Spinal cord (tissue), 10 donors: ENCODE measurements around the gene HSPBP1. TPM values are rescaled to one million over a fixed set of nuclear protein-coding genes. Genes with fewer than 3 reads are reported as not detected.

Experiments used
- DNase-seq, 6 donors: peaks; one replicate each; pipeline versions ENCODE4 v3.0.0 to v3.0.0-alpha.2; 2013 to 2015; ENCODE audit warnings: low spot score in 6 of 6, low read depth in 4 of 6
- H3K27ac ChIP-seq: one replicate; pipeline ENCODE4 v1.5.1; 2013; ENCODE audit warnings: low read depth, low read length, control low read depth
- H3K27me3 ChIP-seq: one replicate; pipeline ENCODE4 v1.6.1; 2013; ENCODE audit warnings: low read length; ENCODE audit not compliant: control insufficient read depth, insufficient read depth
- H3K36me3 ChIP-seq: one replicate; pipeline ENCODE4 v1.6.1; 2013; ENCODE audit warnings: low read length; ENCODE audit not compliant: control insufficient read depth, insufficient read depth
- H3K4me1 ChIP-seq: one replicate; pipeline ENCODE4 v1.6.1; 2013; ENCODE audit warnings: low read length; ENCODE audit not compliant: control insufficient read depth, insufficient read depth
- H3K4me3 ChIP-seq: one replicate; pipeline ENCODE4 v1.5.1; 2013; ENCODE audit warnings: low read depth, low read length, control low read depth
- H3K9me3 ChIP-seq: one replicate; pipeline ENCODE4 v1.6.1; 2013; ENCODE audit warnings: low read length; ENCODE audit not compliant: control insufficient read depth, insufficient read depth
- WGBS: methylation state at CpG from one replicate; pipeline ENCODE4 v1.1.5; 2013; ENCODE audit warnings: missing lambda C conversion rate; ENCODE audit not compliant: insufficient coverage; 5-methylcytosine and 5-hydroxymethylcytosine counted together
- polyA plus RNA-seq, 2 donors: library from polyadenylated mRNA; unstranded; fragments of 120-200 nt; gene quantifications; one replicate each; pipeline ENCODE4 v1.2.1, GENCODE V29; 2013; ENCODE audit not compliant: insufficient read length in 2 of 2
- total RNA-seq, 2 donors: library from RNA; depleted of rRNA in 1 of 2; stranded (reverse); fragments of 120-200 nt in 1 of 2; fragments of >200 nt in 1 of 2; gene quantifications; one replicate each; pipeline versions ENCODE4 v1.2.3 to v1.2.4, GENCODE V29; 2013 to 2014
- donor health status: healthy.

Gene HSPBP1
- total and polyA plus RNA-seq, 4 donors = 19.6 to 71.4 (median 46.1) TPM

DNA sequence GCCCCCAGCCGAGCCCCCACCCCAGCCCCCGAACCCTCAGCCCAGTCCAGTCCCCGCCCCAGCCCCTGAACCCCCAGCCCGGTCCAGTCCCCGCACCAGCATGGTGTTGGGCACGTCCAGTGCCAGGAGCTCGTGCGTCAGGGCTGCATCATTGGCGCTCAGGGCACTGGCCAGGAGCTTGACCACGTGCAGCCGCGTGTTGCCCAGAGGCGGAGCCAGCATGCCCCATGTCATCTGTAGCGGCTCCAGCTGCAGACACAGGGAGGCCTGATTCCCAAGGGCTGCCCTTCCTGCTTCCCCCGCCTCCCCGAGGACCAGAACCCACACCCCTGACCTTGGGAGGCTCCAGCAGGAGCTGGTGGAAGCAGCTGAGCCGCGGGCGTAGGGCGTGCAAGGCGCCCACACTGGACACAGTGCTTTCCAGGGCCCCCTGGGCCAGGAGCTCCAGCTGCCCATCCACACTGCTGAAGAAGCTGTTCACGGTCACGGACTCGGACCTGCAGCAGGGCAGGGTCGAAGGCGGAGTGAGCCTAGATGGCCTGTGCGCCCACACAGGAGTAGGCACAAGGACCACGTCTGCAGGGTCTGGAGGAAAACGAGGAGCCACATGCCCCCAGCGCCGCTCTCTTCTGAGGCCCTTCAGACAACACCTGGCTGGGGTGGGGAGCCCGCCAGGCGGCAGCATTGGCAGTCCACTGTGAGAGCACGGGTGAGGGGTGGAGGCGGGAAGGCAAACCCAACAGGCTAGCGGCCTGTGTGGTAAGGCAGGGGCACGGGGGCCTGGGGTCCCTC is 38.6 kb downstream of the HSPBP1 start:
- Histone ChIP-seq H3K4me3 (no peak overlapping the region), H3K4me1 (no peaks in the 10 kb centered on the region), H3K9me3 (no peaks in the 10 kb centered on the region), H3K27me3 (no peaks in the 10 kb centered on the region), H3K36me3 (peaks cover 100% of the 10 kb centered on the region), H3K27ac (no peak overlapping the region)
- DNase-seq = no peak
- WGBS = 95% methylated on average over 35 of the region's 37 CpGs

DNA sequence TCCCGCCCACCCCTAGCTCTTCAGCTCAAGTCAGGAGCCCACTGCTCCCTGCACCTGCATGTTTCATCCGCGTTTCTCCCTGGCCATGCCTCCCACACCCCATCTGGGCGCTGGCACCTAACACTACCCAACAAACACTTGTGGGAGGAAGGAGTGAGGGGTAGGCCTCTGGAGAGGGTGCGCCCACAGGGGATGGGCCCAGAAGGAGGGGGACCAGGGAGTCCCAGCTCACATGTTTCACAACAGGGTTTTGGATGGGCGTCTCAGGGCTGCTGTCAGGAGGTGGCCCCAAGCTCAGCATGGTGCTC is 39.2 kb downstream of the HSPBP1 start:
- WGBS = 90% methylated on average over 3 of the region's 6 CpGs
- H3K36me3 ChIP-seq = peaks cover 100% of the 10 kb centered on the region
- no peaks in the 10 kb centered on the region for H3K9me3 ChIP-seq
- DNase-seq = no peak
- no peak overlapping the region for H3K27ac ChIP-seq
- no peak overlapping the region for H3K4me3 ChIP-seq
- H3K27me3 ChIP-seq = no peaks in the 10 kb centered on the region
- H3K4me1 ChIP-seq = no peaks in the 10 kb centered on the region

DNA sequence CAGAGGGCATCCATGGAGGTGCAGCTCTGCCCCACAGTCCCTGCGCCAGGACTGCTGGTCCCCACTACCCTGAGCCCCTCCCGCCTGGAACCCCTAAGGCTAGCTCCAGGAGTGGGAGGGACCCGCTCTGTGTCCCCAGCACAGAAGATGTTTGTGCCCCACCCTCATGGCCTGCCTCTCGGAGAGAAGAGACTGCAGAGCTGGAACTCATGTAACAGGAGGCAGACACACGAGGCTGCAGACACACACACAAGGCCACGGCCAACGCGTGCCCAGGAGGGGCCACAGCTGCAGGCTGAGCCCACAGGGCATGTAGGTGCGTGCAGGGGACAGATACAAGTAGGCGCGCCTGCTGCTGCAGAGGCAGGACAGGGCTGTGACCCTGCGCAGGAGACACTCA is 40.9 kb downstream of the HSPBP1 start:
- H3K4me1 ChIP-seq = no peaks in the 10 kb centered on the region
- no peak for DNase-seq
- no peak overlapping the region for H3K4me3 ChIP-seq
- H3K9me3 ChIP-seq = no peaks in the 10 kb centered on the region
- H3K36me3 ChIP-seq = peaks cover 97% of the 10 kb centered on the region
- 99% methylated on average over 11 of the region's 12 CpGs for WGBS
- no peaks in the 10 kb centered on the region for H3K27me3 ChIP-seq
- H3K27ac ChIP-seq = no peak overlapping the region

DNA sequence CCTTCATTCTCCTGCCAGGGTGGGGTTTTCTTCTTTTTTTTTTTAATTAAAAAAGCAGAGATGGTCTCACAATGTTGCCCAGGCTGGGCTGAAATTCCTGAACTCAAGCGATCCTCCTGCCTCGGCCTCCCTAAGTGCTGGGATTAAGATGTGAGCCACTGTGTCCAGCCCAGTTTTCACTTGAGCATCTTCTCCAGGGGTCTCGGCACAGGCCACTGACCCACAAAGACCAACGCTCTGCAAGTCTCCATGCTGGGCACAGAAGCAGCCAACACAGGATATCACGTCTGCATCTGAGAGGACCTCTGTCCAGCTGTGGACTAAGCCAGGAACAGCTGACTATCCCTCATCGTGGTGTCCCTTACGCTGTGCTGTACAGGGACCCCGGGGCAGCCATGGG is 41.9 kb downstream of the HSPBP1 start:
- H3K4me3 ChIP-seq = no peak overlapping the region
- no peak overlapping the region for H3K27ac ChIP-seq
- no peak for DNase-seq
- WGBS = 95% methylated on average over 8 of the region's 8 CpGs
- no peaks in the 10 kb centered on the region for H3K27me3 ChIP-seq
- peaks cover 89% of the 10 kb centered on the region for H3K36me3 ChIP-seq
- no peaks in the 10 kb centered on the region for H3K9me3 ChIP-seq
- no peaks in the 10 kb centered on the region for H3K4me1 ChIP-seq

DNA sequence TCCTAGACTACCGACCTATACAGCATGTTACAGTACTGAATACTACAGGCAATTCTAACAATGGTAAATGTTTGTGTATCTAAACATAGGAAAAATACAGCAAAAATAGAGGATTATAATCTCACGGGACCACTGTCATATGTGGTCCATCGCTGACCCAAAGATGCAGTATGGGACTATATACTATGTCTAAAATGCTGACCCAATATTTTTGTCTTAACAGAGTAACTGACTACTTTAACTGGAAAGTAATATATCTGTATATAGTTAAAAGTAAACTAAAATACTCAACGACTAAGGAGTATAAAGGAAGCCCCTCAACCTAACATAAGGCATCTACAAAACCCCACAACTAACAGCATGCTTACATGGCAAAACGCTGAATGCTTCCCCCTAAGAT is 46.9 kb downstream of the HSPBP1 start:
- no peak overlapping the region for H3K4me3 ChIP-seq
- H3K27ac ChIP-seq = no peak overlapping the region
- peaks cover 85% of the 10 kb centered on the region for H3K36me3 ChIP-seq
- H3K4me1 ChIP-seq = no peaks in the 10 kb centered on the region
- no peak for DNase-seq
- no peaks in the 10 kb centered on the region for H3K9me3 ChIP-seq
- no peaks in the 10 kb centered on the region for H3K27me3 ChIP-seq
- 100% methylated on average over 1 of the region's 5 CpGs for WGBS

DNA sequence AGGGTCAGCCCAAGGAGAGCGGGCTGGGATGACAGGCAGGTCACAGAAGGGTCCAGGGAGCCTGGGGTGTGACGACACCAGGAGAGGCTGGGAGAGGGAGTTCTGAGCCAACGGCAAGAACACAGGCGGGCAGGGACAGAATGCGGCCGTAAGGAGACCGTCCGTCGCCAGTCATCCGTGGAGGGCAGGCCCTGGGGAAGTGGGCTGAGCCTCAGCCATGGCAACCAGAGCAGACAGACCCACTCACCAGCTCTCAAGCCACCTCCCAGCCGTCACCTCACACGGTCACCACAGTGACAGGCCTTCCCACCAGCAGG is 47.7 kb downstream of the HSPBP1 start:
- no peaks in the 10 kb centered on the region for H3K4me1 ChIP-seq
- peaks cover 85% of the 10 kb centered on the region for H3K36me3 ChIP-seq
- H3K27ac ChIP-seq = no peak overlapping the region
- no peaks in the 10 kb centered on the region for H3K27me3 ChIP-seq
- 77% methylated on average over 11 of the region's 12 CpGs for WGBS
- H3K9me3 ChIP-seq = no peaks in the 10 kb centered on the region
- no peak for DNase-seq
- no peak overlapping the region for H3K4me3 ChIP-seq

DNA sequence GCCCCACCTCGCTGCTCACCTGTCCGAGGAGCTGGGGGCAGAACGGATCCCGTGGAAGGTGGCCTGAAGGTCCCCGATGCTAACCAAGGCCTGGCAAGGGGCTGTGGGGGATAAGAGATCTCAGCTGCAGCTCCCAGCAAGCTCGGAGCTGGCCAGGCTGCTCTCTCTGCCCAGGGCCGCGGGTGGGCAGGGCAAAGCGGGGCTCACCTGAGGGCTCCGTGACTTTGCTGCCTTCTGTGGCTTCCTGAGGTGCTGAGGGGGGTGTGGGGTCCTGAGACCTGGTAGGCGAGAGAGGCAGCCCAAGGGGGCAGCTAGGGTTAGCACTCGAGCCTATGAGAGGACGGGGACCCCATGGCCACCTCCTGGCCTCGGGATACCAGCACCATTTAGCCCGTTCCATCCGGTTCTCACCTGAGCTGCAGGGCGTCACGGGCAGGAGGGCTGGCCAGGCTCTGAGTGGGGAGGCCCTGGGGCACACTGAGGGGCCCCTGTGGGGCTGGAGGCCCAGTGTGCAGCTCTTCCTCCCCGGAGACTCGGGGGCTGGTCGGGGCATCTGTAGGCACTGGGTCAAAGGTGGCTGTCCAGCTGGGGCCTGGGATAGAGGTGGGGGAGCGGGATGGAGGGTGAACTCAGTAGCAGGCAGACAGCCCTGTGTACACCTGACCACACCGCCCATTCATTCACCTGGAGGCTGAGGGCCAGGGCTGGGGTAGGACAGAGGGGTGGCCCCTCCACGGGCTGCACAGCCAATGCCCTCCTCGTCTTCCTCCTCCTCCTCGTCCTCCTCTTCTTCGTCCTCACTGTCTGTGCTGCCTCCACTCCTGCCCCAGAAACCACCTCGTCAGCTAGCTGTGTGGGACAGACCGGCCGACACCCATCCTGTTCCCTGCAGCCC is 48.3 kb downstream of the HSPBP1 start:
- Histone ChIP-seq H3K9me3 (no peaks in the 10 kb centered on the region), H3K4me1 (no peaks in the 10 kb centered on the region), H3K27me3 (no peaks in the 10 kb centered on the region), H3K36me3 (peaks cover 85% of the 10 kb centered on the region), H3K4me3 (no peak overlapping the region), H3K27ac (no peak overlapping the region)
- no peak for DNase-seq
- 97% methylated on average over 22 of the region's 30 CpGs for WGBS

DNA sequence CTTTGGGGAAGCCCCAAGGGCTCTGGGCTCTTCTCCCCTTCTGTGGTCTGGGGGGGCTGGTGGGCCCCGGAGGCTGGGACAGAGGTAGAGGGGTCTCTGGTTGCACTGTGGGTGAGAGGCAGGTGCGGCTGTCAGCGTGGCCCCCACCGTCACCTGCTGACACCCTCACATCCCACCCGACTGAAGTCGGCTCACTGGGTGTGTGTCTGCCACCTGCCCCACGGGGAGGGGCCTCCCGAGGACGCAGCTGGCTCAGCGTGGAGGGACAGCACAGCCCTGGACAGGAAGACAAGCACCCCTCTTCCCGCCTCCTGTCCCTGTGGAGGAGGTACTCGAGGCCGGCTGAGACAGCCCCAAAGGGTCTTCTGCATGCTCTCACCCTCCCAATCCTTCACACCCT is 49.1 kb downstream of the HSPBP1 start:
- H3K9me3 ChIP-seq = no peaks in the 10 kb centered on the region
- peaks cover 85% of the 10 kb centered on the region for H3K36me3 ChIP-seq
- H3K27me3 ChIP-seq = no peaks in the 10 kb centered on the region
- no peak overlapping the region for H3K27ac ChIP-seq
- no peak overlapping the region for H3K4me3 ChIP-seq
- no peaks in the 10 kb centered on the region for H3K4me1 ChIP-seq
- DNase-seq = no peak
- 92% methylated on average over 11 of the region's 13 CpGs for WGBS

DNA sequence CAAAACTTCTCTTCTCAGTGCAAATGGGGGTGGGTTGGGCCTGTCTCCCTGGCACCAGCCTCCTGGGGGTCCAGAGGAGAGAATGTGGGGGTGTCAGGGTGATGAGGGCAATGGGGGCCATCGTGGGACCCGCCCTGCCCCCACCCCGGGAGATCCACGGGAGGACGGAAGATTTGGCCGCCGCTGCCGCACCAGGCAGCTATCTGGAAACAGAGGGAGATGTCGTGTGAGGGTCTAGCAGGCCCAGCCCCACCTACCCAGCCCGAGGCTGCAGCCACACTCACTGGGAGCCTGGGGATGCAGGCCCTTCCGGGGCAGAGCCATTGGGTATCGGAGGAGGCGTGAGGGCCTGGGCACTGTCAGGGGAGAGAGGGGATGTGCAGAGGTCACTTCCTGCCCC is 49.6 kb downstream of the HSPBP1 start:
- H3K36me3 ChIP-seq = peaks cover 85% of the 10 kb centered on the region

DNA sequence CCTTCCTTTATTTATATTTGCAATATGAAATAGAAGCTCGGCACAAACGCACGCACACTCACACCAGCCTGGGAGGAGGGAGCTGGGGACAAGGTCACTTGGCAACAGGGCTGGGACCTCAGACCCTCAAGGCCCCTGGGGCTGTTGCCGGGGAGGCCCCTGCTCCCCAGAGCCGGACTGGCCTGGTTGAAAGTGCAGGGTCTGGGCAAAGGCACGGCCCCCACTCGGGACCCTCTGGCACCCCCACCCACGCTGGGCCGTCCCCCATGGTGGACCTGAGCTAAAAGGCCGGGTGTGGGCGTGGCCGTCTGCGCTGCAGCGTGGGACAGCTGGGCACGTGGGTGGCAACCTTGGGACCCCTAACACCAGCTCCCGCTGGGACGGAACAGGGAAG is 50.1 kb downstream of the HSPBP1 start:
- H3K27ac ChIP-seq = no peak overlapping the region

More for the DNA sequence above, 49.6 kb downstream of the HSPBP1 start:
- 80% methylated on average over 1 of the region's 13 CpGs for WGBS
- no peak overlapping the region for H3K4me3 ChIP-seq
- no peak overlapping the region for H3K27ac ChIP-seq
- DNase-seq = no peak
- H3K9me3 ChIP-seq = no peaks in the 10 kb centered on the region
- no peaks in the 10 kb centered on the region for H3K27me3 ChIP-seq
- no peaks in the 10 kb centered on the region for H3K4me1 ChIP-seq

More for the DNA sequence above, 50.1 kb downstream of the HSPBP1 start:
- no peak overlapping the region for H3K4me3 ChIP-seq
- H3K36me3 ChIP-seq = peaks cover 85% of the 10 kb centered on the region
- no peak for DNase-seq
- H3K4me1 ChIP-seq = no peaks in the 10 kb centered on the region
- H3K9me3 ChIP-seq = no peaks in the 10 kb centered on the region
- WGBS = 88% methylated on average over 14 of the region's 17 CpGs
- H3K27me3 ChIP-seq = no peaks in the 10 kb centered on the region
